SIG-M5 (cell line): Measurements from ENCODE around the gene HSD17B10.
"Not testable (repeated sequence)": the region's sequence is repeated elsewhere in the genome, so short reads cannot be mapped to it uniquely, and the experiment has no call there.

ENCODE experiments used
- DNase-seq: peaks from one replicate; lab custom pipeline; 2025; lab: John Stamatoyannopoulos, UW

HSD17B10 gene

GRCh38 chrX:53433651-53434639, at the start of gene HSD17B10:
Gene HSD17B10, minus strand, starts transcription at chrX:53434370. Its CDS starts 25 bp downstream, at chrX:53434345.
- peak; percentile 46 for DNase-seq

GRCh38 chrX:53483416-53483815, 49.2 kb upstream of the HSD17B10 start:
- DNase-seq: no peak

GRCh38 chrX:53481816-53482465, 47.8 kb upstream of the HSD17B10 start:
- no peak for DNase-seq

GRCh38 chrX:53481093-53481492, 46.9 kb upstream of the HSD17B10 start:
- no peak for DNase-seq

GRCh38 chrX:53479301-53479700, 45.1 kb upstream of the HSD17B10 start:
- DNase-seq: no peak

- no peak for DNase-seq
Observed at GRCh38 chrX:53476371-53476770, 42.2 kb upstream of the HSD17B10 start.

GRCh38 chrX:53474707-53475106, 40.5 kb upstream of the HSD17B10 start:
- peak; percentile 49 for DNase-seq

GRCh38 chrX:53471346-53471745, 37.2 kb upstream of the HSD17B10 start:
- no peak for DNase-seq

GRCh38 chrX:53468659-53469058, 34.5 kb upstream of the HSD17B10 start:
- DNase-seq: not testable (repeated sequence)

- no peak for DNase-seq
Observed at GRCh38 chrX:53458082-53458481, 23.9 kb upstream of the HSD17B10 start.

GRCh38 chrX:53456254-53456653, 22.1 kb upstream of the HSD17B10 start:
- DNase-seq: no peak

- no peak for DNase-seq
Observed at GRCh38 chrX:53452812-53453211, 18.6 kb upstream of the HSD17B10 start.

- DNase-seq: no peak
Observed at GRCh38 chrX:53449632-53450031, 15.5 kb upstream of the HSD17B10 start.

- no peak for DNase-seq
Observed at GRCh38 chrX:53447441-53447840, 13.3 kb upstream of the HSD17B10 start.

GRCh38 chrX:53445977-53446376, 11.8 kb upstream of the HSD17B10 start:
- DNase-seq: no peak

- DNase-seq: no peak
Observed at GRCh38 chrX:53442322-53442631, 8.1 kb upstream of the HSD17B10 start.

GRCh38 chrX:53441531-53442321, 7.6 kb upstream of the HSD17B10 start:
- peak; percentile 50 for DNase-seq

- DNase-seq: peak; percentile 45
Observed at GRCh38 chrX:53440621-53441517, 6.7 kb upstream of the HSD17B10 start.

GRCh38 chrX:53440101-53440500, 5.9 kb upstream of the HSD17B10 start:
- no peak for DNase-seq

- no peak for DNase-seq
Observed at GRCh38 chrX:53438832-53439230, 4.7 kb upstream of the HSD17B10 start.

GRCh38 chrX:53438174-53438831, 4.1 kb upstream of the HSD17B10 start:
- no peak for DNase-seq
